Measurements from ENCODE around the gene ITIH6.

DNA sequence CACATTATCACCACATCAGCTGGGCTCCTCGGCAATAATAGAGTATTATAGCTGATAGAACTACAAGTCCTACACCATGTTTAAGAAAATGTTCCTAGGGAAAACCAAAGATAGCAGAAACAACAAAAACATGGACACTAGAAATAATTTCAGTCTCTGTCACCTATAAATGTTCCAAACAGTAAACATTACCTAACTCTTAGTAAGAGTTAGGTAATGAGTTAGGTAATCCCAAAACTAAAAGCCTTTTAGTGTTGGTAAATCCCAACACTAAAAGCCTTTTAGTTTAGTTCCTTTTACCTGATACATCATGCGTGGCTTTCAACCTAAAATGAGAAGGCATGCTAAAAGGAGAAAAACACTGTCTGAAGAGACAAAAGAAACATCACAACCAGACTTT lies 45.0 kb upstream of the ITIH6 start:
- TF ChIP-seq CTCF (conservative IDR thresholded peaks at IDR 0.05; ENCODE audit: low read length) (no peak), EZH2phosphoT487 (IDR thresholded peaks at IDR 0.05; ENCODE audit: borderline replicate concordance, low read depth, low read length) (no peak)

Data from OCI-LY7 (cell line).